Muscle of arm (tissue), 12 donors: ENCODE measurements around the gene CELF4. TPM values are rescaled to one million over a fixed set of nuclear protein-coding genes. Genes with fewer than 3 reads are reported as not detected.
A peak's percentile ranks its signal among the peaks of the same experiment; 100 is the strongest.
"Not testable (repeated sequence)": the region's sequence is repeated elsewhere in the genome, so short reads cannot be mapped to it uniquely, and the experiment has no call there.

Source experiments
- DNase-seq: peaks from one replicate; pipeline ENCODE4 v3.0.0-alpha.2; 2013
- polyA plus RNA-seq, 12 donors: library from polyadenylated mRNA; unstranded; fragments of 120-200 nt; gene quantifications; one replicate each; pipeline ENCODE4 v1.2.1, GENCODE V29; 2013; ENCODE audit not compliant: insufficient read length in 12 of 12

CELF4 gene
- polyA plus RNA-seq, 12 donors, result 0.53 to 9.5 (median 1.1) TPM; not detected in 1

DNA sequence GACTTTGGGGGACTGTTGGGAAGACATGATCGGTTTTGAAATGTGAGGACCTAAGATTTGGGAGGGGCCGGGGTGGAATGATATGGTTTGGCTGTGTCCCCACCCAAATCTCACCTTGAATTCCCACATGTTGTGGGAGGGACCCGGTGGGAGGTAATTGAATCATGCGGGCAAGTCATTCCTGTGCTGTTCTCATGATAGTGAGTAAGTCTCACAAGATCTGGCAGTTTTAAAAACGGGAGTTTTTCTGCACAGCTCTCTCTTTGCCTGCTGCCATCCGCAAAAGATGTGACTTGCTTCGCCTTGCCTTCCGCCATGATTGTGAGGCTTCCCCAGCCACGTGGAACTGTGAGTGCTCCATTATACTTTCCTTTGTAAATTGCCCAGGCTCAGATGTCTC is 207.5 kb downstream of the CELF4 start:
- not testable (repeated sequence) for DNase-seq

DNA sequence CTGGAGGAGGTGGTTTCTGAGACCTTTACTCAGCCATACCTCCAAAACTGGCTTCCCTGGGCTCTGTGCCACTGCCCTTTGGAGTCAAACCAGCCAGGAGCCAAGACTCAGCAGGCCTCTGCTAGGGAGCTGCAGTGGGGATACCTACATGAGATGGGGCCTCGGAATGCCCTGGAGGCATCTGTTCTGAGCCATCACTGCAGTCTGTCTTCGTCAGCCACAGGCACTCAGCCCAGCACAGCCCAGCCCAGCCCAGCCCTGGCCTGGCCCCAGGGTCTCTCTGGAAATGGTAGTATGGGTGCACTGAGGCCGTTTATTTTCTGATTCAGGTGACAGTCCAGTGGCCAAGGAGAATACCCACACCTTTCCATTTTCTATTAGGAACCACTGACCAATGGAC is 209.8 kb downstream of the CELF4 start:
- no peak for DNase-seq

DNA sequence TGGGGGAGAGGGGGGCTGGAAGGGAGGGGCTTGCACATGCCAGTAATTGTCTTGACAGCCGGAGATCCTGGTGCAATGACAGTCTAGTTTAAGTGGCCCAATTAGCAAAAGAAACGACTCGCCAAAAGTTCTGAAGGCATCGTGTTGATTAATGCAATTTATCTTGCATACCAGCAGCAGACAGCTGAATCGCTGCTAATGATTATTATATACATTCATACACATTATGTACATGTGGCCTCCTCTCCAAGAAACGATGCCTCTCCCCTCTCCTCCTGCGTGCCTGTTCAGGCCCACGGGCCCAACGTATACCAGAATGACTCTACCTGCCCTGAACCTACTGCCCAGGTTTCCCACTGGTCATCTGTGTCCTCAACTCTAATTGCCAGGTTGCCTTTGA is 214.5 kb downstream of the CELF4 start:
- DNase-seq, result no peak

DNA sequence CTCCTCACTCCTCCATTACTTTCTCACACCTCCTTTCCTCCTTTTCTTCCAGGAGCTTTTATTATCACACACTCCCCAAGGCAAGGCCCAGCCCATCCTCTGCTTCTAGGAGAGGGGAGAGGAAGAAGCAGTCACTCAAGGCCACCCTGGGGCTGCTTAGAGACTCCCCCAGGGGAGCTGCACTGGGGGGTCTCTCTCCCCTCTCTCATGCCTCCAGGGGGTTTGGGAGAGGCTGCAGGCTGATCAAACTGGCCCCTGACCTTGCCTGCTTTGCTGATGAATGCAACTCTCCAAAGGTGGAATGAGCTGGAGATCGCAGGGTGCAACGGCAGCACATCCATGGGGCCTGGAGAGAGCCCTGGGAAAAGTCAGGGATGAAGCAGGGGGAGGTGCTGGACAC is 216.9 kb downstream of the CELF4 start:
- no peak for DNase-seq

DNA sequence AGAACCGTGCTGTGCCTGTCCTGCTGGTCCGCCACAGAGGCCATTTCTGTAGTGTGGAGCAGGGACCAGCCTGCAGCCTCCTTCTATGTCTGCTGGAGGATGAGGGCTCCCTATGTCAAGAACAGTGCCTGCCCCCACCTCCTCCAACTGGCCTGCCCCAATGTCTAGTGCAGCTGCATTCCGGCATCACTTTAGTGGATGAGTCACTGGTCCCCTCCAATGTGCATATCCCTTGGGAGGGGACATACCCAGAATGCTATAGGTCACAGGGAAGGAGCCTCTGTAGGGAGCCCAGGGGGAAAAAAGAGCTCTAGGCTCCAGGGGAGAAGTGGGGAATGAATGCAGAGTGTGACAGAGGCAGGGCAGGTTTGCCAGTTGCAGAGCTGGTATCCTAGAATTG is 219.6 kb downstream of the CELF4 start:
- DNase-seq, result no peak

DNA sequence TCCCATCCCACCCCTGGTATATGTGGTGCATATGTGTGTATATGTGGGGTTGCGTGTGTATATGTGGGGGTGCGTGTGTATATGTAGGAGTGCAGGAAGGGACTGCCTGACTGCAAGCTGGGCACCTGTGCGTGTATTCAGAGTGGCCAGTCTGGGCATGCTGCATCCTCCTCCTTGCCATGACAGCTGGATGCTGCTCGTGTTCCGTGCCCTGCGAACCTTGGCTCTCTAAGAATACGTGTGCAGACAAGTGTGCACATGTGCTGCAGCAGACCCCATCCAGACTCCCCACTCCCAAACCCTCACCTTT is 222.1 kb downstream of the CELF4 start:
- no peak for DNase-seq

DNA sequence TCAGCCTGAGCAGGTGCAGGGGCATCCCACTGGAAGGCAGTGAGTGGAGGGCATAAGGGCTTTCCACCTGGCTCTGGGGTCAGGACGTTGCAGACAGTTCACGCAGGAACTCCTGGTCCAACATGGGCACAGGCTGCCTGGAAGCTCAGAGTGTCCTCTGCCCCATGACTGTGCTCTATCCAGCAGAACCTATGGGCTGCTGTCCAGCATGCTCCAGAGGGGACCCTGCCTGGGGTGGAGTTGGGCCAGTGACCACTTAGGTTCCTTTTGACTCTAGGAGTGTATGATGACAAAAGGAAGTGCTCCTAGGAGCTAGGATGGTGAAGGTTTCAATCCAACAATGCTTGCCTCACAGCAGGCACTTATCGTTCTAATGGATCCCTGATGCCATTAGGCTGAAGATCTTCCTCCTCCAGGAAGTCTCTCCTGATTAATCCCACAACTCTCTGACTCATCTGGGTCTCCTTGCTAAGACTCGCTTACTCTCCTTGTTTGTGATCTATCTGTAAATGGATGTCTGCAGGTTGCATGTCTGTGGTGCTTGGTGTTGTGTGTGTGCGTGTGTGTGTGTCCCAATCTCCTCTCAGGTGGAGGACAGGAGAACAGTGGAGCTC is 224.0 kb downstream of the CELF4 start:
- no peak for DNase-seq

DNA sequence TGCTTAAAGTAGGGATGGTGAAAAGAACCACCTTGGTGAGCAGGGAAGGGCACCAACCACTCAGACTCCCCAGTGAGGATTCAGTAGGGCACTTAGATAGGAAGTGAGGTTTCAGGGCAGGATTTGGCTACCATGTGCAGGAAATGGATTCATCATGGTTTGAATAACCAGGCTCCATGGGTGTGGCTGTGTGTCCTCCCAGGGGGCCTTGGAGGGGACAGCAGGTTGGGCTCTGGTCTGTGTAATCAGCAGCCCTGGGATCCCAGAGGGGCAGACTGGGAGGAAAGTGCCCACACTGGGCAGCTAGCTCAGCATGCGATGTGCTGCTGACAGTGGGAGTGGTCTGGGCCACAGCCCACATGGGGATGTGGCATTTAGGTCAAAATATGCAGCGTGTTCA is 224.6 kb downstream of the CELF4 start:
- DNase-seq, result no peak

DNA sequence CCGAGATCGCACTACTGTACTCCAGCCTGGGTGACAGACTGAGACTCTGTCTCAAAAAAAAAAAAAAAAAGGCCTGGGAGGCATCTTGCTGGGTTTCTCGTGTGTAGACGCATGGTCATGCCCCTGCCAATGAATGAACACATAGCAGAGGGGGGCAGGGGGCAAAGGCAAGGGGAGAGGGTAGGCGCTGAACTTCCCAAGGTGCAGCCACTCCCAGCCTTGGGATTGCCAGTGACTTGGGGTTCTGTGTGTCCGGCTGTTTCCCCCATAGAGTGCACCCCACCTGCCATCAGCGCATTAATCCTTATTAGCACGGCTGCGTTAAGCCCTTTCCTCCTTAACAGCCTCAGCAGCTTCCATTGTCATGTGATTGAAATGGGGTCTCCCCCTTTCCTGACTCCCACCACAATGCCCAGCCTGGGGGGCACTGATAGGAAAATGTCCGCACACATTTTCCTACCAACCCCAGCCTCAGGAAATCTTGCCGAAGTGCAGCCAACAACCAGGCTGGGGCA is 225.8 kb downstream of the CELF4 start:
- DNase-seq, result no peak

DNA sequence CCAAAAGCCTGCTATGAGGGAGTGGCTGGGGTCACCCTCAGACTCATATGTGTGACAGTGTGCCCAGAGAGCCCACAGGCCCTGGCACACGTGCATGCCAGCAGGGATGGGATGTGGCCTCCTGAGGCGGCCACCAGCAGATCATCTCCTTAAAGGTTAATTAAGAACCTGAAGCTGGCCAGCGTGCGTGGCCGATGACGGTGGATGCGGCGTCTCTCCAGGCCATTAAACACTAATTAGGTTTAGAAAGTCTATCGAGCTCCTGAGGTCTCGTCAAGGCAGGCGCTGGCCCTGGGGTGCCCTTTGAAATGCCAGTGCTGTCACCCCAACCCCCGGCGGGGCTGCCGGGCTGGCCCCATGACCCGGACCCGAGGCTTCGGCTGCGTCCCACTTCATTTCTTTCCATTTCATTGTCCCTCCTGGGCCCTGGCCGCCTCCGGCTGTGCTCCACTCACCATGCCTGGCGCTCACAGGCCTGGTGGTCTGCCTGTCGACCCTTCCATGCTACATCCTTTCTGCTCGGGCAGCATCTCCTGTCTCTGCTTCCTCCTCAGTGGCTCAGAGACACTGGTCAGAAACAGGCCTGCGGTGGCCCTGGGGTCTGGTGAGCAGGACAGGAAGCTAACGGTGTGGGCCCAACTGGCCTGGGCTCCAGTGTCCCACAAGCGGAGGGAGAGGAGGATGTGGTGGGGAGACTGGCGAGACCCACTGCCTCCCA is 228.9 kb downstream of the CELF4 start:
- DNase-seq, result no peak

DNA sequence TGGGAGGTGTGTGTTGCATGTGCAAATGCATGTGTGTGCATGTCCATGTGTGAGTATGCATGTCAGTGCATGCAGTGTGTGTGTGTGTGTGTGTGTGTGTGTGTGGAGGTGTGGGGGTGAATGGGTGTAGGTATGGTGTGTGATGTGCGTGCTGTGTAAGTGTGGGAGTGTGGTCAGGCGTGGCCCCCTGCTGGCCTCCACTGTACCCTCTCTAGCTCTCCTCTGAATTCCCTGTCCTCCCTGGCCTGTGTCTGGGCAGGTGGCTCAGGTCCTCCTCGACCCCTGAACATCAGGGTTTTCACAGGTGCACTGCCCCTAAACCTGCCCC is 230.2 kb downstream of the CELF4 start:
- DNase-seq, result no peak

DNA sequence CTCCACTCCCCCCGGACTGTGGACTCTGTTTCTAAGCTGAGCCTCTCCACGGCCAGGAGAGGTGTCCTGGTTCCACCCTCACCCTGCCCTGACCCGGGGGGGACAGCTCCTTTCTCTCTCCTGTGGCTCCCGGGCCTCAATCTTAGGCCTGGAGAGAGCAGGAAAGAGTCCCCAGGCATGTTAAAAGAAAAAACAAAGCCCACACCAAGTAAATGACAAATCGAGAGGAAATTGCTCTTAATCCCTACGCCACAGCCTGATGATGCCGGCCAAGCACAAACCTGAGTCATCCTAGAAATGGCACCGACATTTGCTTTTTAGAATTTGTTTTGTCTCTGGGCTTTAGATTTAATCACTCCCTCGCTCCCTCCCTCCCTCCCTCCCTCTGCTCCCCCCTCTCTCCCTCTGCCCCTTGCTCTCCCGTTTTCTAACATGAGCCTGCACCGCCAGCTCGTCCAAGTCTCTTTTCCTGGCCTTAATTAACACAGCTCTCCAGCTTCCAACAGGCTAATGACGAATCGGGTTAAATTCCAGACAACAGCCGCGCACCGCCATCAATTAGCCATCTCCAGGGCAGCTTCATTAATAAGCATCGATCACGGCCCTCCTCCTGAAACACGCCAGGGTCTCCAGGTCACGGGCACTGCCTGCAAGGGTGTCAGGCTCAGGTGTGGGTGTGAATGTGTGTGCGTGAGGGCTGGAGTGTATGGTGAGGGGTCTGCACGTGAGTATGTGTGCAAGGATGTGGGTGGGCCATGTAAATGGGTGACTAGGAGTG is 230.8 kb downstream of the CELF4 start:
- no peak for DNase-seq

DNA sequence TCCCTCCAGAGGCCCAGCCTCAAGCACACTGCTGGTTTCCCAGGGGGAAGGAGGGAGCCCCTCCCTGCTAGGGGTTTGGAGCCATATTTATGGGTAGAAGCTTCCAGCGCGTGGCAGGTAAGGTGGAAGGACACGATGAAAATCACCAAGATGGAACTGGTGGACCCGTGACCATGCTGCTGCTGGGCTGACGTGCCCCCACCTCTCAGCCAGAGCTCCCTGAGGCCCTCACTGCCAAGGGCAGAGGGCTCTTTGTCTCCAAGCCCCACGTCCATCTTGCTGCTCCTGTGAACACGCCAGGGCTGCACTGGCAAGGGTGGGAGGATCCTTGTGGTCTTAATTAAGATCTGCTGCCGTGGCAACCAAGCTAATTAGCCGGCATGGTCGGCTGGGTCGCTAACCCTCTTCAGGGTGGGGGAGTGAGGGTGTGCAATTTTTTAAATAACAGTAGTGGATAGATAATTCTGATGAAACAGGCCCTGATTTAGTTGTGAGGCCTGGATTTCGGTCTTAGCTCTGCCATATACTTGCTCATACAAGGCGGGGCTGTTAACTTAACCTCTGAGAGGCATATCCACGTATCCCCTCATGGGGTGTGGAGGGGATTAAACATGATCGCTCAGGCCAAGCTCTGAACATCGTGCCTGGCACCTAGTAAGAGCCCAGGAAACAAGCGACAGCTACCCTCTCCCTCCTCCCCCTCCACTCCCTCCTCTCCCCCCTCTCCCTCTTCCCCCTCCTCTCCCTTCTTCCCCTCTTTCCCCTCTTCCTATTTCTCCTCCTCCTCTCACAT is 232.8 kb downstream of the CELF4 start:
- DNase-seq, result no peak

DNA sequence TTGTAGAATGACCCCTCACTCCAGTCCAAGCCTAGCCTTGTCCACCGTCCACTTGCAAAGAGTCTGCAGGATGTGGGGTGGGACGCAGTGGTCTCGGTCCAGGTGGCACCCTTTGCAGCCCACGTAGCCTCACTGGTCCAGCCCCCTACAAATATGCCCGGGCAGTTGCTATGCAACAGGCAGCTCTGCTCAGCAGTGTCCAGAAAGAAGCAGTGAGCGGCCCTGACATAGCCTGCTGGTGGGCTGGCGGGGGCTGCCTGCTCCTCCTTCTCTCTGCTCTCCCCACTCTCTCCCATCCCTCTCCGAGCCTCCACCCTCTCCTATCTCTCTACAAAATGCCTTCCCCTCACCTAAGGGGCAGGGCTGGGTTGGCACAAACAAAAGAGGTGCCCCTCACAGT is 233.4 kb downstream of the CELF4 start:
- no peak for DNase-seq

DNA sequence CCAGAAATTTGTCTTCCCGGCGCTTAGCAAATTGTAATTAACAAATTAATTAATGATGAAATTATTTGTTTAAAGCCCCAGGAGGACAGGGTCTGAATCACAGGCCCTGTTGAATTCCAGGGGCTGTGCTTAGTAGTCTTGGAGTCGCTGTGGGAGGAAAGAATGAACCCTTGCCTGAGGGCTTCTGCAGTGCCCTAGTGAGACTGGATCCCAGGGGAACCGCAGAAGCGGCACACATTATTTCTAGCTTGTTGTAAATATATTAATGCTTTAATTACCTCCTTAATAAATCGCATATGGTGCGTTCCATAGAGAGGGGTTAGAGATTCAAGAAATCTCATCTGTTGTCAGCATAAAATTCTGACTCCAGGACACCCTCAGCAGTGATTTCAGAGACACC is 235.4 kb downstream of the CELF4 start:
- DNase-seq, result no peak

DNA sequence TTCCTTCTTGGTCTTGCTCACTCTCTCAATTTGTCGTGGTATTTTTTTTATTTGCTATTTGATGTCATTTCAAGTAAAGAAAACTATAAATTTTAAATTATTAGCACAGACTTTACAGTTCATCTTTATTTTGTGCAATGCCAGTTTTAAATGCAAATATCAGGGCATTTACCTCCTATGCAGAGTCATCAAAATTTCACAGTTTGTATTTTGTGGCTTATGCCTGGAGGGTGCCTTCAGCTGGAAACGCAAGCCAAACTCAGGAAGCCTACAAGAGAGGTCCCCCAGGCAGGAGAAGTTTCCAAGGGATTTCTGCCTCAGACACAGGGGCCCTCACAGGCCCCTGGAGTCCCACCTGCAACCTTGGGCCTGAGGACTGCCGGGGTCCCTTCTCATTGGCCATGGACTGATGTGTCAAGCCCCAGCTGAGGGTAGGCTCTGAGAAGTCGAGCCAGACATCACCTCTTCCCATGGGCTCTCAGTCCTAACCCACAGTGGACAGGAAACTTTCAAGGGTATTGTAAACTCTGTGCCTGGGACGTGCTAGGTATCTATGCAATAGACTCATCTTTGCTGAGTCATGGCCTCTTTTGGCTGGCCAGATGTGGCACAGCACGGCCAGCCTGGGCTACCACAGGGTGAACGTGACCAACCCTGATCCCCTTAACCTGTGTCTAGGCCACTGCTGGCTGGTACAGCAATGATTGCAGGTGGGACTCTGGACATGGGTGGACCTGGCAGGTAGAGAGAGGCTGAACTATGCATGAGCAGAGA is 236.5 kb downstream of the CELF4 start:
- no peak for DNase-seq

DNA sequence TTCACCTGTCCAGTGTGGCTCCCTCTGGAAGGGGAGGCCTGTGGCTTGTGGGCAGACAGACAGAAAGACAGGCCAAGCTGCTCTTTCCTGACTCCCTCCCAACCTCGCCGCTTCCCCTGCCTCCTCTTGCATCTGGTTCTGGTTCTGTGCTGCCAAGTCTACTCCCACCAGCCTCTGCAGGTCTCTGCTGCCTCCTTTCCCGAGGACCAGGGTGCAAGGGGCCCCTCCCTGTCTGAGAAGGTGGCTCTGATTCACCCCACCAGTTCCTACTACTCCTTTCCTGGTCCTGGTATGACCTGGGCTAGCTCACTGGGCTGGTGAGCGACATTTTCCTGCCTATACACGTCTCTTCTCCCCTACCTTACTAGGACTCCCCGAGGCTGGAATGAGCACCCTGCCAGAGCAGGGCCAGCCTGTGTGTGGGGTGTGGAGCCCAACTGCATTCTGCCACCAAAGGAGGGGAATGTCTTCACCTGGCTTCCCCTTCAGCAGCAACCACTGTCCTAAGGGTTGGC is 238.5 kb downstream of the CELF4 start:
- no peak for DNase-seq

DNA sequence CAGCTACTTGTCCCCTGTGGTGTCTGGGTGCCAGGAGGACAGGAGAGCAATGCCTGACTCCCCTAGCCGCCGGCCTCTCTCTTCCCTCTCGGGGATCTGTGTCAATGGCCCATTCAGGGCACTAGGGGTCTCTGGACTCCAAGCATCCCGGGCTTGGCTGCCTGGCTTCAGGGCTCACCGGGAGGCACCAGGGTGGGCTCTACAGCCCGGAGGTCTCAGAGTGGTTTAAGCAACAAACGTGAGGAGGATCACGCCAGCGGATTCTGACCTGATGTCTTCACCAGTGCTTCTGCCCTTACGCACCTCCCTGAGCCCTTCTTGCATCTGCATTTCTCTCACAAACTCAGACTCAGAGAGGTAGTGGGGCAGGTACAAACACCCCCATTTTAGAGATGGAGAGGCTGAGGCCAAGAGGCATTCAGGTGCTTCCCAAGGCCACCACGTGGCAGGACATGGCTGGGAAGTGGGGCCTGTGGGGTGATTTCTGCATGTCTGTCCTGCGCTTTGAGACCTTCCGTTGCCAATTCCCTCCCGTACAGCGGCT is 243.0 kb downstream of the CELF4 start:
- DNase-seq, result peak; percentile 35

DNA sequence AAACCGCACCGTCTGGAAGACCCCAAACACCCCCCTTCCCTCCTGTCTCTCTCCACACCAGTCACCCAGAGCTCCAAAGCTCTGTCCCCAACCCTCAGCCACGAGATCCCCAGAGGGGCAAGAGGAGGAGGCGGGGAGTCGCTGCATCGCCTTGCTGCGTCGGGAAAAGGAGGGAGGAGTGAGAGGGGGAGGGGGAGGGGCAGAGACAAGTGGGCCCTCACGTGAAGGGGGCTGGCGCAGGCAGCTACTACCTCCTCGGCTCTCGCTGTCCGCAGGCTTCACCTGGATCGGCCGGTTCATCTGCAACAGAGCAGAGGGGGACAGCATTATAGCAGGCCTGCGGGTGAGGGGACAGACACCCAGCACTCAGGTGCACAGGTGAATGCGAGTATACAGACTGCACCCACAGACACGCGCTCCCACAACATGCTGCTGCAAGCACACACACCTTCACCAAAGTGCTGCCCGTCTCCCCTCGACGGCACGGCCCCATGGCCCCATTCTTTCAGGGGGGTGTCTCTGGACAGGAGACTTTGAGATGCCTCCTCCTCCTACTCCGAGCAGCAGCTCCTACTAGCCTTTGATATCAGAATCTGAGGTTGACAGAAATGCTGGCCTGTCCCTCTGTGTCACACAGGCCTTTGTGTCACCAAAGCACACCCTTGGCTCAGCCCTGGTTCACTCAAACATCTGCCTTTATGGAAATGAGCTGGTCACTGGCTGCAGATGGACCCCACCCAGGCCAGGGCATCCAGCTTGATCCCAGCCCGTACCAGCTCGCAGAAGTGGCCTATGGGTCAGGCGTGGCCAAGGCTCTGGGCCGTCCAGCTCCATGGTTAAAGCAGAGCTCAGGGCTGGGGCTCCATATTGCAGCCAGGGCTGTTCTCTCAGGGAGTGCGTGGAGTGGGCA is 243.8 kb downstream of the CELF4 start:
- no peak for DNase-seq

DNA sequence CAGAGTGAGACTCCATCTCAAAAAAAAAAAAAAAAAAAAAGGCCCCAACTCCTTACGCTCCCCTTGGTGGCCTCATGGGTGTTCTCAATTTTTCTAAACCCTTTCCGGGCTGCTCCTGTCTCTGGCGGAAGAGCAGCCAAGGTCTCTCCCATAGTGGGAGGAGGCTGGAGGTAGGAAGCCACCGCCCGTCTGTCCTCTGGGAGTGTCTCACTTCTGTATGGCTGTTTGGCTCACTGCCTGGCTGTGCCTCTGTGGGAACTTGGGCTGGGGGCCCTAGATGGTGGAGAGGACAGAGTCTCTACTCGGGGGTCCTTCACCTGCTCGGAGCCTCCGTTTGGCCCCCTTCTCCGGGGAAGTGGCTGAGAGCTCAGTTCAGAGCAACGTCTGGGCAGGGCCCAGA is 245.3 kb downstream of the CELF4 start:
- DNase-seq, result no peak
